ENCODE results near the gene PDE3B.

- TF ChIP-seq CTCF (IDR thresholded peaks at IDR 0.05; ENCODE audit: low read depth, low read length) (no peak), EZH2phosphoT487 (IDR thresholded peaks at IDR 0.05; ENCODE audit: low read depth) (no peak)
These were observed 228.4 kb downstream of the PDE3B start for GRCh38 chr11:14872032-14872431.
